HepG2 (cell line): Measurements from ENCODE around the gene RHBDD3. TPM values are rescaled to one million over a fixed set of nuclear protein-coding genes. Genes with fewer than 3 reads are reported as not detected.

Source experiments
- AGO1 ChIP-seq: fragments of 200-400 bp; formaldehyde crosslinking; IDR thresholded peaks from 2 replicates; pipeline ENCODE4 v1.6.1; 2017; ENCODE audit warnings: mild to moderate bottlenecking, low read depth, low read length, moderate library complexity; ENCODE audit not compliant: poor library complexity, severe bottlenecking
- ELF4 ChIP-seq: sonication (generic); formaldehyde crosslinking; IDR thresholded peaks from 2 replicates; pipeline ENCODE4 v1.5.0; 2020; ENCODE audit warnings: missing genetic modification reagents, mild to moderate bottlenecking, moderate library complexity, borderline replicate concordance
- GATAD2A ChIP-seq: IDR thresholded peaks from 2 replicates; pipeline ENCODE4 v1.6.1; 2016
- GZF1 ChIP-seq: sonication (generic); formaldehyde crosslinking; IDR thresholded peaks from 2 replicates; pipeline ENCODE4 v1.5.1; 2020; ENCODE audit warnings: mild to moderate bottlenecking, missing genetic modification reagents
- HNRNPK ChIP-seq: fragments of 200-400 bp; formaldehyde crosslinking; IDR thresholded peaks from 2 replicates; pipeline ENCODE4 v1.6.1; 2018; ENCODE audit warnings: low read length, low read depth, moderate library complexity, mild to moderate bottlenecking; ENCODE audit not compliant: poor library complexity, severe bottlenecking
- JARID2 ChIP-seq: sonication (generic); formaldehyde crosslinking; IDR thresholded peaks from 2 replicates; pipeline ENCODE4 v1.8.1; 2023; ENCODE audit warnings: missing genetic modification reagents, inconsistent platforms; ENCODE audit not compliant: insufficient replicate concordance
- NCOA2 ChIP-seq: sonication (generic); formaldehyde crosslinking; IDR thresholded peaks from 2 replicates; pipeline ENCODE4 v1.8.0; 2022; ENCODE audit warnings: inconsistent platforms
- NCOA5 ChIP-seq: sonication (generic); formaldehyde crosslinking; IDR thresholded peaks from 2 replicates; pipeline ENCODE4 v1.4.0; 2020; ENCODE audit warnings: missing genetic modification reagents
- POLR2G ChIP-seq: fragments of 200-400 bp; formaldehyde crosslinking; IDR thresholded peaks from 2 replicates; pipeline ENCODE4 v1.6.1; 2018; ENCODE audit warnings: mild to moderate bottlenecking, low read depth, low read length, moderate library complexity
- RBFOX2 ChIP-seq: fragments of 200-400 bp; formaldehyde crosslinking; IDR thresholded peaks from 2 replicates; pipeline ENCODE4 v1.6.1; 2017; ENCODE audit warnings: low read depth, mild to moderate bottlenecking, low read length
- SUZ12 ChIP-seq: fragments of 150-350 bp; IDR thresholded peaks from 2 replicates; pipeline ENCODE4 v1.6.1; 2014; ENCODE audit warnings: low read depth, low read length
- ZNF460 ChIP-seq: sonication (generic); formaldehyde crosslinking; IDR thresholded peaks from 2 replicates; pipeline ENCODE4 v1.5.1; 2020; ENCODE audit warnings: missing genetic modification reagents, mild to moderate bottlenecking, borderline replicate concordance
- ZNF598 ChIP-seq: sonication (generic); formaldehyde crosslinking; IDR thresholded peaks from 2 replicates; pipeline ENCODE4 v1.5.1; 2020; ENCODE audit warnings: mild to moderate bottlenecking, missing genetic modification reagents, borderline replicate concordance
- ZNF615 ChIP-seq: sonication (generic); formaldehyde crosslinking; IDR thresholded peaks from 2 replicates; pipeline ENCODE4 v1.5.0; 2020; ENCODE audit warnings: mild to moderate bottlenecking, missing genetic modification reagents, borderline replicate concordance
- ZNF746 ChIP-seq: sonication (generic); formaldehyde crosslinking; IDR thresholded peaks from 2 replicates; pipeline ENCODE4 v1.8.0; 2022; ENCODE audit warnings: mild to moderate bottlenecking, missing genetic modification reagents
- ZNF850 ChIP-seq: sonication (generic); formaldehyde crosslinking; conservative IDR thresholded peaks from 2 replicates; pipeline ENCODE4 v1.9.0; 2021; ENCODE audit warnings: mild to moderate bottlenecking, missing genetic modification reagents
- polyA plus RNA-seq, 8 experiments: library from polyadenylated mRNA; depleted of rRNA in 3 of 8; stranded (reverse) in 7 of 8; unstranded in 1 of 8; fragments of >200 nt; fragmentation: Illumina TruSeq in 4 of 8; extraction: Trizol in 4 of 8; gene quantifications; 2 replicates each; pipeline versions ENCODE4 v1.2.1 to v1.2.3, GENCODE V29; 2011 to 2016; ENCODE audit warnings: low read depth in 4 of 8, missing spikeins in 1 of 8, mixed read lengths in 1 of 8; ENCODE audit not compliant: insufficient read depth in 1 of 8
- total RNA-seq, 5 experiments: library from RNA; depleted of rRNA; stranded (reverse); fragments of >200 nt; fragmentation: Illumina TruSeq; extraction: Trizol; gene quantifications; 2 replicates each; pipeline ENCODE4 v1.2.3, GENCODE V29; 2016; ENCODE audit warnings: low read depth in 1 of 5
- TF ChIP-seq, protein P1 (sequence below): sonication (generic); formaldehyde crosslinking; IDR thresholded peaks from 2 replicates; pipeline ENCODE4 v1.5.1; 2020; ENCODE audit warnings: missing genetic modification reagents, mild to moderate bottlenecking, borderline replicate concordance
- TF ChIP-seq, protein P2 (sequence below): sonication (generic); formaldehyde crosslinking; IDR thresholded peaks from 2 replicates; pipeline ENCODE4 v1.8.0; 2022; ENCODE audit warnings: missing genetic modification reagents, mild to moderate bottlenecking, moderate library complexity, borderline replicate concordance
- TF ChIP-seq, protein P3 (sequence below): sonication (generic); formaldehyde crosslinking; IDR thresholded peaks from 2 replicates; pipeline ENCODE4 v1.5.0; 2020; ENCODE audit warnings: missing genetic modification reagents
- TF ChIP-seq, protein P4 (sequence below): sonication (generic); formaldehyde crosslinking; IDR thresholded peaks from 2 replicates; pipeline ENCODE4 v1.4.0; 2020; ENCODE audit warnings: missing genetic modification reagents
- TF ChIP-seq, protein P5 (sequence below): IDR thresholded peaks from 2 replicates; pipeline ENCODE4 v1.6.1; 2016; ENCODE audit warnings: mild to moderate bottlenecking

The RHBDD3 gene
- total and polyA plus RNA-seq, 2 of the 13 experiments (the other 11 are each of a cell fraction or from before 2014, with no cell fraction given) = 12.1 to 26.7 TPM

DNA sequence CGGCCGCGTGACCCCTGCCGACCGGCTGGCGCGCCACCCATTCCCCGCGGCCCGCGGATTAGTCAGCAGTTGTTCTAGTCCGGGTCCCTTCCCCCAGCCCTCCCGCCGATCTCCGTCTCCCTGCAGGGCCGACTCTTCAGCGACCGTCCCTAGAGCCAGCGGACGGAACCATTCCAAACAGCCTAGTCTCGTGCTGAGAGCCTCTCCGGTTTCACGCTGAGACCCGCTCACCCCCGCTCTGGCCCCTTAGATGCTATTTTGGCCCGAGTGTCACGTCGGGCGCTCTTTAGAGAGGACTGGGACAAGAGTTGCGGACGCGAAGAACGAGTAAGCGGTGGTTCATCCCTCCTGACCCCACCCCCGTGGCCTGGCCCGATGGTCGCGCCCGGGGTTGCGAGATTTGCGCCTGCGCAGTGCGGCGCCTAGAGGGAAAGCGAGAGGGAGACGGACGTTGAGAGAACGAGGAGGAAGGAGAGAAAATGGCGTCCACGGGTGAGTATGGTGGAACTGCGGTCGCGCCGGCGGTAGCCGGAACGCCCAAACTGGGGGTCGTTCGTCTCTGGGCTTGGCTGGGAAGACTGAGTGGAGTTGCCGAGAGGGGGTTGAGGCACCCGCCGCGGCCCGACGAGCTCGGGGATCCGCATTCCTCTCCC lies at the start of gene RHBDD3, which contains the start of gene EWSR1 (continued):
- TF ChIP-seq, protein P1, sequence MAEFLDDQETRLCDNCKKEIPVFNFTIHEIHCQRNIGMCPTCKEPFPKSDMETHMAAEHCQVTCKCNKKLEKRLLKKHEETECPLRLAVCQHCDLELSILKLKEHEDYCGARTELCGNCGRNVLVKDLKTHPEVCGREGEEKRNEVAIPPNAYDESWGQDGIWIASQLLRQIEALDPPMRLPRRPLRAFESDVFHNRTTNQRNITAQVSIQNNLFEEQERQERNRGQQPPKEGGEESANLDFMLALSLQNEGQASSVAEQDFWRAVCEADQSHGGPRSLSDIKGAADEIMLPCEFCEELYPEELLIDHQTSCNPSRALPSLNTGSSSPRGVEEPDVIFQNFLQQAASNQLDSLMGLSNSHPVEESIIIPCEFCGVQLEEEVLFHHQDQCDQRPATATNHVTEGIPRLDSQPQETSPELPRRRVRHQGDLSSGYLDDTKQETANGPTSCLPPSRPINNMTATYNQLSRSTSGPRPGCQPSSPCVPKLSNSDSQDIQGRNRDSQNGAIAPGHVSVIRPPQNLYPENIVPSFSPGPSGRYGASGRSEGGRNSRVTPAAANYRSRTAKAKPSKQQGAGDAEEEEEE (CRISPR knock-in tag) = no peak
- TF ChIP-seq ZNF746 (peak; percentile 50; the same call in 1 of the 2 replicates), NCOA2 (CRISPR knock-in tag) (no peak), RBFOX2 (peak; percentile 94), ZNF598 (CRISPR knock-in tag) (no peak; the same call in 1 of the 2 replicates), ZNF615 (CRISPR knock-in tag) (0 out of 2 replicates have a peak, but pooled peaks have one; percentile 22), GATAD2A (peak; percentile 68), NCOA5 (CRISPR knock-in tag) (no peak), JARID2 (CRISPR knock-in tag) (peak; percentile 13), SUZ12 (no peak), POLR2G (peak; percentile 87), ZNF460 (CRISPR knock-in tag) (no peak), GZF1 (CRISPR knock-in tag) (0 out of 2 replicates have a peak, but pooled peaks have one; percentile 51), HNRNPK (peak; percentile 57), ZNF850 (CRISPR knock-in tag) (no peak), ELF4 (CRISPR knock-in tag) (no peak), AGO1 (no peak)
- TF ChIP-seq, protein P2, sequence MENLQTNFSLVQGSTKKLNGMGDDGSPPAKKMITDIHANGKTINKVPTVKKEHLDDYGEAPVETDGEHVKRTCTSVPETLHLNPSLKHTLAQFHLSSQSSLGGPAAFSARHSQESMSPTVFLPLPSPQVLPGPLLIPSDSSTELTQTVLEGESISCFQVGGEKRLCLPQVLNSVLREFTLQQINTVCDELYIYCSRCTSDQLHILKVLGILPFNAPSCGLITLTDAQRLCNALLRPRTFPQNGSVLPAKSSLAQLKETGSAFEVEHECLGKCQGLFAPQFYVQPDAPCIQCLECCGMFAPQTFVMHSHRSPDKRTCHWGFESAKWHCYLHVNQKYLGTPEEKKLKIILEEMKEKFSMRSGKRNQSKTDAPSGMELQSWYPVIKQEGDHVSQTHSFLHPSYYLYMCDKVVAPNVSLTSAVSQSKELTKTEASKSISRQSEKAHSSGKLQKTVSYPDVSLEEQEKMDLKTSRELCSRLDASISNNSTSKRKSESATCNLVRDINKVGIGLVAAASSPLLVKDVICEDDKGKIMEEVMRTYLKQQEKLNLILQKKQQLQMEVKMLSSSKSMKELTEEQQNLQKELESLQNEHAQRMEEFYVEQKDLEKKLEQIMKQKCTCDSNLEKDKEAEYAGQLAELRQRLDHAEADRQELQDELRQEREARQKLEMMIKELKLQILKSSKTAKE (CRISPR knock-in tag) = no peak
- TF ChIP-seq, protein P3, sequence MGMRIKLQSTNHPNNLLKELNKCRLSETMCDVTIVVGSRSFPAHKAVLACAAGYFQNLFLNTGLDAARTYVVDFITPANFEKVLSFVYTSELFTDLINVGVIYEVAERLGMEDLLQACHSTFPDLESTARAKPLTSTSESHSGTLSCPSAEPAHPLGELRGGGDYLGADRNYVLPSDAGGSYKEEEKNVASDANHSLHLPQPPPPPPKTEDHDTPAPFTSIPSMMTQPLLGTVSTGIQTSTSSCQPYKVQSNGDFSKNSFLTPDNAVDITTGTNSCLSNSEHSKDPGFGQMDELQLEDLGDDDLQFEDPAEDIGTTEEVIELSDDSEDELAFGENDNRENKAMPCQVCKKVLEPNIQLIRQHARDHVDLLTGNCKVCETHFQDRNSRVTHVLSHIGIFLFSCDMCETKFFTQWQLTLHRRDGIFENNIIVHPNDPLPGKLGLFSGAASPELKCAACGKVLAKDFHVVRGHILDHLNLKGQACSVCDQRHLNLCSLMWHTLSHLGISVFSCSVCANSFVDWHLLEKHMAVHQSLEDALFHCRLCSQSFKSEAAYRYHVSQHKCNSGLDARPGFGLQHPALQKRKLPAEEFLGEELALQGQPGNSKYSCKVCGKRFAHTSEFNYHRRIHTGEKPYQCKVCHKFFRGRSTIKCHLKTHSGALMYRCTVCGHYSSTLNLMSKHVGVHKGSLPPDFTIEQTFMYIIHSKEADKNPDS (CRISPR knock-in tag) = no peak
- TF ChIP-seq, protein P4, sequence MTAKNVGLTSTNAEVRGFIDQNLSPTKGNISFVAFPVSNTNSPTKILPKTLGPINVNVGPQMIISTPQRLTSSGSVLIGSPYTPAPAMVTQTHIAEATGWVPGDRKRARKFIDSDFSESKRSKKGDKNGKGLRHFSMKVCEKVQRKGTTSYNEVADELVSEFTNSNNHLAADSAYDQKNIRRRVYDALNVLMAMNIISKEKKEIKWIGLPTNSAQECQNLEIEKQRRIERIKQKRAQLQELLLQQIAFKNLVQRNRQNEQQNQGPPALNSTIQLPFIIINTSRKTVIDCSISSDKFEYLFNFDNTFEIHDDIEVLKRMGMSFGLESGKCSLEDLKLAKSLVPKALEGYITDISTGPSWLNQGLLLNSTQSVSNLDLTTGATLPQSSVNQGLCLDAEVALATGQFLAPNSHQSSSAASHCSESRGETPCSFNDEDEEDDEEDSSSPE (CRISPR knock-in tag) = peak; percentile 42; the same call in 1 of the 2 replicates
- TF ChIP-seq, protein P5, sequence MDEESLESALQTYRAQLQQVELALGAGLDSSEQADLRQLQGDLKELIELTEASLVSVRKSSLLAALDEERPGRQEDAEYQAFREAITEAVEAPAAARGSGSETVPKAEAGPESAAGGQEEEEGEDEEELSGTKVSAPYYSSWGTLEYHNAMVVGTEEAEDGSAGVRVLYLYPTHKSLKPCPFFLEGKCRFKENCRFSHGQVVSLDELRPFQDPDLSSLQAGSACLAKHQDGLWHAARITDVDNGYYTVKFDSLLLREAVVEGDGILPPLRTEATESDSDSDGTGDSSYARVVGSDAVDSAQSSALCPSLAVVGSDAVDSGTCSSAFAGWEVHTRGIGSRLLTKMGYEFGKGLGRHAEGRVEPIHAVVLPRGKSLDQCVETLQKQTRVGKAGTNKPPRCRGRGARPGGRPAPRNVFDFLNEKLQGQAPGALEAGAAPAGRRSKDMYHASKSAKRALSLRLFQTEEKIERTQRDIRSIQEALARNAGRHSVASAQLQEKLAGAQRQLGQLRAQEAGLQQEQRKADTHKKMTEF (CRISPR knock-in tag) = peak; percentile 71
